ENCODE data around the gene KCTD14. TPM values are rescaled to one million over a fixed set of nuclear protein-coding genes. Genes with fewer than 3 reads are reported as not detected.

Gene KCTD14
- total and polyA plus RNA-seq, 9 of the 15 experiments (the other 6 are each of a cell fraction or from before 2014, with no cell fraction given): 0.04 to 0.30 (median 0.11) TPM; not detected in 2

DNA sequence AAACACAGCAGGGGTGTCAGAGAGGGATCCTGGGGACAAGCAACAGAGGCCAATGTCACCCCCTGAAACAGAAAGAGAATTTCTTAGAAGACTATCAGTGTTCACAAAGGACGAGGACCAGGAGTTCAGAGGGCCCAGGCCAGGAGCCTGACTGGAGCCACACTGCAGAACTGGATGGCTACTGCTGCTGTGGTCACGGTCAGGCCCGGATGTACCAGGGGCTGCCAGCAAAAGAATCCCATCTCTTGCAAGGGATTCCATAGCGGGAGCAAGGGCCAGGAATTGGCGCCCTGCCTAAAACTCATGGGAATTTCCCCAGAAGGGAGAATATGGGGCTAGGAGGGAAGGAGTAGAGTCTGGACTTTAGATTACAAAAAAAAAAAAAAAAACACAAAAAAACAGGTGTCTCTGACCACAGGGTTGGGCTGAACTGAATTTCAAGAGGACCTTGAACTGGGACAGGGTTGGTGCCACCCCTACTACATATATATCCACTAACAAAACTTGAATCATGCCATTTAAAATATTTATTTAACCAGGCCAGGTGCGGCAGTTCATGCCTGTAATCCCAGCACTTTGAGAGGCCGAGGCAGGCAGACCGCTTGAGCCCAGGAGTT, 15.7 kb upstream of the KCTD14 start:
- BruUV-seq (replicated peaks): no TSS peak
- no peaks in the 10 kb centered on the region for H3K9me3 ChIP-seq (replicated peaks; ENCODE audit: control insufficient read depth, insufficient read depth, low read depth, low read length)
- H3K9me1 ChIP-seq (ENCODE audit: control insufficient read depth, insufficient read depth, low read length): no peaks in the 10 kb centered on the region
- FAIRE-seq: no peak
- H3K27me3 ChIP-seq (ENCODE audit: control insufficient read depth in 2 of 2, insufficient read depth in 2 of 2, low read length in 2 of 2): no peaks in the 10 kb centered on the region; a peak in 1 of 5 replicates
- H3K4me3 ChIP-seq: no peak overlapping the region
- no peaks in the 10 kb centered on the region for H3K79me2 ChIP-seq (ENCODE audit: control insufficient read depth, insufficient read depth, low read length)
- H3K4me1 ChIP-seq (replicated peaks in 1 of 2; ENCODE audit: control insufficient read depth in 2 of 2, insufficient read depth in 2 of 2, low read length in 2 of 2): peaks cover 25 to 28% of the 10 kb centered on the region in 2 experiments
- H2AFZ ChIP-seq (ENCODE audit: low read depth, low read length): peak overlapping the region; percentile 54
- CTCF ChIA-PET (ENCODE audit: low intra/inter-chr PET ratio): no interaction called here
- DNase-seq (ENCODE audit: extremely low read depth in 1 of 4, low spot score in 3 of 4): no peak
- no peaks in the 10 kb centered on the region for H4K20me1 ChIP-seq (replicated peaks; ENCODE audit: control insufficient read depth, insufficient read depth, low read length)
- no peaks in the 10 kb centered on the region for H3K36me3 ChIP-seq (ENCODE audit: control insufficient read depth, insufficient read depth, low read length)
- ATAC-seq: no peak
- whole genome bisulfite sequencing (ENCODE audit: insufficient coverage, low coverage, missing lambda C conversion rate): 90% methylated on average over 8 of the region's 8 CpGs
- peak overlapping the region; percentile 75; the same call in 2 of the 3 replicates for H3K27ac ChIP-seq (ENCODE audit: extremely low read depth, low read depth, low read length)
- H3K9ac ChIP-seq (ENCODE audit: insufficient read depth in 1 of 2, low read depth in 2 of 2, low read length in 2 of 2): peak overlapping the region in 1 of 2 experiments; percentile 65; a peak in 1 of 4 replicates
- POLR2A ChIA-PET: interaction anchor here (0.6 to 1.4 kb wide), 3 partner anchors 12 to 35 kb away, joined by 3 read pairs; partner anchors contain the start of gene THRSP
- H3K4me2 ChIP-seq (ENCODE audit: insufficient read depth, low read length): no peak overlapping the region
- TF ChIP-seq SAFB2 (IDR thresholded peaks at IDR 0.05; ENCODE audit: borderline replicate concordance, low read depth, low read length, severe bottlenecking) (no peak), NFIC (IDR thresholded peaks at IDR 0.05) (peak; percentile 36; the same call in 1 of the 2 replicates), CUX1 (CRISPR knock-in tag; IDR thresholded peaks at IDR 0.05) (no peak)
- TF ChIP-seq, protein P1, sequence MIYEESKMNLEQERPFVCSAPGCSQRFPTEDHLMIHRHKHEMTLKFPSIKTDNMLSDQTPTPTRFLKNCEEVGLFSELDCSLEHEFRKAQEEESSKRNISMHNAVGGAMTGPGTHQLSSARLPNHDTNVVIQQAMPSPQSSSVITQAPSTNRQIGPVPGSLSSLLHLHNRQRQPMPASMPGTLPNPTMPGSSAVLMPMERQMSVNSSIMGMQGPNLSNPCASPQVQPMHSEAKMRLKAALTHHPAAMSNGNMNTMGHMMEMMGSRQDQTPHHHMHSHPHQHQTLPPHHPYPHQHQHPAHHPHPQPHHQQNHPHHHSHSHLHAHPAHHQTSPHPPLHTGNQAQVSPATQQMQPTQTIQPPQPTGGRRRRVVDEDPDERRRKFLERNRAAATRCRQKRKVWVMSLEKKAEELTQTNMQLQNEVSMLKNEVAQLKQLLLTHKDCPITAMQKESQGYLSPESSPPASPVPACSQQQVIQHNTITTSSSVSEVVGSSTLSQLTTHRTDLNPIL (CRISPR knock-in tag; IDR thresholded peaks at IDR 0.05): no peak
- TF ChIP-seq, protein P2, sequence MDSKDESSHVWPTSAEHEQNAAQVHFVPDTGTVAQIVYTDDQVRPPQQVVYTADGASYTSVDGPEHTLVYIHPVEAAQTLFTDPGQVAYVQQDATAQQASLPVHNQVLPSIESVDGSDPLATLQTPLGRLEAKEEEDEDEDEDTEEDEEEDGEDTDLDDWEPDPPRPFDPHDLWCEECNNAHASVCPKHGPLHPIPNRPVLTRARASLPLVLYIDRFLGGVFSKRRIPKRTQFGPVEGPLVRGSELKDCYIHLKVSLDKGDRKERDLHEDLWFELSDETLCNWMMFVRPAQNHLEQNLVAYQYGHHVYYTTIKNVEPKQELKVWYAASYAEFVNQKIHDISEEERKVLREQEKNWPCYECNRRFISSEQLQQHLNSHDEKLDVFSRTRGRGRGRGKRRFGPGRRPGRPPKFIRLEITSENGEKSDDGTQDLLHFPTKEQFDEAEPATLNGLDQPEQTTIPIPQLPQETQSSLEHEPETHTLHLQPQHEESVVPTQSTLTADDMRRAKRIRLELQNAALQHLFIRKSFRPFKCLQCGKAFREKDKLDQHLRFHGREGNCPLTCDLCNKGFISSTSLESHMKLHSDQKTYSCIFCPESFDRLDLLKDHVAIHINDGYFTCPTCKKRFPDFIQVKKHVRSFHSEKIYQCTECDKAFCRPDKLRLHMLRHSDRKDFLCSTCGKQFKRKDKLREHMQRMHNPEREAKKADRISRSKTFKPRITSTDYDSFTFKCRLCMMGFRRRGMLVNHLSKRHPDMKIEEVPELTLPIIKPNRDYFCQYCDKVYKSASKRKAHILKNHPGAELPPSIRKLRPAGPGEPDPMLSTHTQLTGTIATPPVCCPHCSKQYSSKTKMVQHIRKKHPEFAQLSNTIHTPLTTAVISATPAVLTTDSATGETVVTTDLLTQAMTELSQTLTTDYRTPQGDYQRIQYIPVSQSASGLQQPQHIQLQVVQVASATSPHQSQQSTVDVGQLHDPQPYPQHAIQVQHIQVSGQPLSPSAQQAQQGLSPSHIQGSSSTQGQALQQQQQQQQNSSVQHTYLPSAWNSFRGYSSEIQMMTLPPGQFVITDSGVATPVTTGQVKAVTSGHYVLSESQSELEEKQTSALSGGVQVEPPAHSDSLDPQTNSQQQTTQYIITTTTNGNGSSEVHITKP (IDR thresholded peaks at IDR 0.05; ENCODE audit: partially characterized antibody): no peak
- in situ Hi-C loops (cut with MboI): no loop called here
- intact Hi-C loops (cut with micrococcal nuclease): no loop called here
